T-helper 1 cell (primary cell): ENCODE results near the gene ZBTB17.
"Not testable (repeated sequence)": the region's sequence is repeated elsewhere in the genome, so short reads cannot be mapped to it uniquely, and the experiment has no call there.

Source experiments
- DNase-seq, 5 donors: peaks; one replicate each; pipeline ENCODE4 v3.0.0-alpha.2; 2012 to 2020
- total RNA-seq, 4 donors: gene quantifications; one replicate each; lab custom pipeline; 2026; lab: John Stamatoyannopoulos, UW

The ZBTB17 gene
- 51.0 to 66.3 (median 55.6) reads per million in 4 donors for total RNA-seq

DNA sequence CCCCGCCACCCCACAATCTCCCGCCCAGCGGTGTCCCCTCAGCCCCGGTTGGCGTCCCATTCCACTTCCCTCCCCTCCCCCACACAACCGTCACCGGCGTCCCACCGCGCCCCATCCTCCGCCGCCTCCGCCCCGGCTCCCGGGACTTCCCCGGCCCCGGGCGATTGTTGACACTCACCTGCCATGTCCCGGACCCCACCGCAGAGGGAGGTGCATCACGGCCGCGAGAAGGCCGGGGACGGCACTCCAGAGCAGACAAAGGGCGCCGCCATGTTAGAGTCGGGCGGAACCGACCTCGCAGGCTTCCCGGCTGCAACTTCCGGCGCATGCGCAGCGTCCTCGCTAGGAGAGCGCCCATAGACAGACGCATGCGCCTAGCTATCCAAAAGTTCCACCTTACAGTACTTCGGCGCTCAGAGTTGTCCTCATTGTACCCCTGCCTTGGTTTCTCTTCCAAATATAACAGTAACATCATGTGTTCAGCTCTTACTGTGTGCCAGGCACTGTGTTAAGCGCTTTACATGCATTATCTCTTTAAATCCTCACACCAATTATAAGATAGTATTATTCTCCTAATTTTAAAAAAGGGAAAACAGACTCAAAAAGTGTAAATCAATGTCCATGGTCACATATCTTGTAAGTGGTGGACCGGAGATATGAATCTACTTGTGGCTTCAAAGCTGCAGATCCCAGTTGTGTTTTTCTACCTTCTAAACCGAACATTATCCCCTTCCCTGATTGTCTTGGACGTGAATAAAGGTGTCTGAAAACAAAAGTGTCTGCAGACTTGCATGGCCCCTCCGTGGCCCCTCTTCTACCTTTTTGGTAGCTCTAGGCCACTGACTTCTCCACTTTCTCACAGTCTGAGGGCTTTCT is at the start of gene ZBTB17:
Gene ZBTB17 (minus strand): TSS at position 297 of the 876 bp plus-strand sequence. CDS start 27,606 bp downstream, outside the sequence.
- peak; percentile 91 to 96 (median 94) for DNase-seq

DNA sequence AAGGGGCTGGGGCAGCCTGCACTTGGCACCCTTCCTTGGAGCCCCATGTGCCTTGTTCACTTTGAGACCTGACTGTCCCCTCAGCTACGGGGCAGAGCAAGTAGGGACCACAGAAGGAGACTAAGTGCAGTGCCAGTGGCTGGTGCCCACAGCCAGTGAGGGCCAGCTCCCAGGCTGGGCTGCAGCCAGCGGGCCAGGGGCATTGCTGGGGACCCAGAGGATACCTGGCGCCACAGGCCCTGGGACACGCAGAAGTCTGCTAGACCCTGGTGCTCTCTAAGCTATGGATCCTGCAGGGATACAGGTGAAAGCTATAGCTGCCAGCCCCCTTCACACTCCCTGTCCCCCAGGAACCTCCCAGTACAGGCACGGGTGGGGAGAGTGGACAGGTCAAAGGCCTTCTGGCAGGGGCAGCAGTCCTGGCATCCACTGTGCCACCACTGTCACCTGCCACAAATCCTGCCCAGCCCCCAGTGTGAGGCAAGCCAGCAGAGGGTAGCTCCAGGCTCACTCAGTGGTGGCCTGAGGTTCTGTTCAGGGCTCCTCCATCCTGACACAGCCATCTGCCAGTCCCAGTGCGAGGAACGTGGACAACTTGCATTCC is 47.3 kb upstream of the ZBTB17 start:
- no peak for DNase-seq

DNA sequence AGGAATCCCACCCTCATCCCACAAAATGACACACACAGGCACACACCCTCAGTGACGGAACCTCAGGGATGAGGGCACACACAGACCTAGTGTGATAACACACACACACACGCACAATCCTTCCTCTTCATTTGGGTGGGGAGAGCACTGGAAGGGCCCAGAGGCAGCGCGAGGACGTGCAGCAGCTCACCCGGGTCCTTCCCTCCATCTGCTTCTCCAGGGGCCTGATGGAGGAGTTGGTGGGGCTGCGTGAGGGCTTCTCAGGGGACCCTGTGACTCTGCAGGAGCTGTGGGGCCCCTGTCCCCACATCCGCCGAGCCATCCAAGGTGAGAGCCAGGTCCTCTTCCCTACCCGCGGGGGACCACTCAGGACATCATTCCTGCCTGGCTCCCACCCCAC is 46.5 kb upstream of the ZBTB17 start:
- DNase-seq, result no peak

DNA sequence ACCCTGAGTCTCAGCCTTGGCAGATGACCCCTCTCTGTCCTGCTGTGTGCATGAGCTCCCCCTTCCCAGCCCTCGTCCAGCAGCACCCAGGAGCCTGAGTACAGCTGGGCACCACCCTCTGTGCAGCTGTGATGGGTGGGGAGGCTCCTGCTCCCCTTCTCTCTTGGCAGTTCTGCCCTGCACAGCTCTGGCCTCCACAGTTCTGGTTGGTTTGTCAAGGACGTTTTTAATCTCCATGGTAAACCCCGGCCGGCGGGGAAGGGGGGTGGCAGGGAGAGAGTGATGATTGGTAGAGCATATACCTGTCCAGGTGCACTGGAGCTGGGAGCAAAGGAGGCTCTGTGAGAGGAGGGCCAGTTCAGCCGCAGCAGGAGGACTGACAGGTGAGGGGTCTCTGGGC is 45.8 kb upstream of the ZBTB17 start, which contains the start of gene CLCNKA:
Gene CLCNKA (plus strand): TSS at position 356 of the 400 bp plus-strand sequence. CDS start 584 bp downstream, outside the sequence.
- DNase-seq, result no peak

DNA sequence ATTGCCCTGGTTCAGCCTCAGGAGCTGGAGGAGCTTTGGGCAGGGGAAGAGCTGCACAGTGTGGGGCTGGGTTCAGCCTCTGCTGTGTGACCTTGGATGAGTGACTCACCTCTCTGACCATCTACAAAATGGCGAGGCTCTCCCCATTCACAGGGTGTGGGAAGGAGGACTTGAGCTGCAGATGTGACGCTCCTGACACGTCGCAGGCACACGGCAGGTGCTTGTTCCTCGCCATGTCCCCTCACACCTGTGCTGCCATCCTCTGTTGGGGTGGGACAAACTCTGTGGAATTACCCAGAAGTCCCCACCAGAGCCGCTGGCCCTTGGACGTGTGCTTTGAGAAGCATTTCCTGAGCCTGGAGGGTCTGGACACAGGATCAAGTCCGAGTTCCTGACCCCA is 45.0 kb upstream of the ZBTB17 start:
- DNase-seq, result not testable (repeated sequence)

DNA sequence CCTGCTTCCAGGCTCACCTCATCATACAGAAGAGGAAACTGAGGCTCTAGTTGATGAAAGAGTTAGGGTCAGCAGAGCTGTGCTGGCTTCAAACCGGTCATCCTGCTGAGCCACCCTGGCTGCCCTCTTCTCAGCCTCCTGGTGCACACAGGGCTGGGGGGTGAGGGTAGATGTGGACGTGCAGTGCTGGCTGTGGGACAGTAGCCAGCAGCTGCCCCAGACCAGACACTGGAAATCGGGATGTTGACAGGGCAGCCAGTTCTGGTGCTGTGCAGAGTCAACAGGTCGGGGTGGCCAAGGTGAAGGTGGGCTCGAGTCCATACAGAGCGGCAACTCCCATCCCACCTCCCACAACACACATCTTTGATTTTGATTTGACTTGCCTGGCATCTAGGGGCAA is 44.4 kb upstream of the ZBTB17 start:
- DNase-seq, result no peak

DNA sequence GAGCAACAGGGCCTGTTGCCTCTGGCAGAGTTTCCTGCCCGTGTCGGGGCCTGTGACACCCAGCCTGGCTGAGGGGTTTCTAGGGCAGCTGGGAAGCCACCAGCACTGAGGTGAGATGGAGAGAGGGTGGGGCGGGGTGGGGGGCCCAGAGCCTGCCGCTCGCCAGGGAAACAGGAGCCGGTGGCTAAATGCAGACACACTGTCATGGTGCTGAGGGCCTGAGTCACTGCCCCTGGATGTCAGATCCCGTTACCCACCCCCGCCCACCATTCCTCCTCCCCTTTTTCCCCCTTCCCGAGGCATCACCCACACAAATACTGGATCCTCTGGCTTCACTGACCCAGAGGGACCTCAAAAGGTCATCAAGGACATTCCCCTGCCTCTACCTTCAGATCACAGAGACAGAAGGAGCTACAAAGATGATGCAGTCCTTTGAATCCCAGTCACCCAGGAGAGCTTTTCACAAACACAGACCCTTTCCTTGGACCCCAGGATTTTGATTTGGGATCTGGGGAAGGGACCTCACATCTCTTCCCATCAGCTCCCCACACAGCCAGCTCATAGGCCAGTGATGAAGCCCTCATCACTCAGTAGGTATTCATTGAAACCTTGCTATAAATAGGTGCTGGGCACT is 43.9 kb upstream of the ZBTB17 start:
- DNase-seq, result no peak

DNA sequence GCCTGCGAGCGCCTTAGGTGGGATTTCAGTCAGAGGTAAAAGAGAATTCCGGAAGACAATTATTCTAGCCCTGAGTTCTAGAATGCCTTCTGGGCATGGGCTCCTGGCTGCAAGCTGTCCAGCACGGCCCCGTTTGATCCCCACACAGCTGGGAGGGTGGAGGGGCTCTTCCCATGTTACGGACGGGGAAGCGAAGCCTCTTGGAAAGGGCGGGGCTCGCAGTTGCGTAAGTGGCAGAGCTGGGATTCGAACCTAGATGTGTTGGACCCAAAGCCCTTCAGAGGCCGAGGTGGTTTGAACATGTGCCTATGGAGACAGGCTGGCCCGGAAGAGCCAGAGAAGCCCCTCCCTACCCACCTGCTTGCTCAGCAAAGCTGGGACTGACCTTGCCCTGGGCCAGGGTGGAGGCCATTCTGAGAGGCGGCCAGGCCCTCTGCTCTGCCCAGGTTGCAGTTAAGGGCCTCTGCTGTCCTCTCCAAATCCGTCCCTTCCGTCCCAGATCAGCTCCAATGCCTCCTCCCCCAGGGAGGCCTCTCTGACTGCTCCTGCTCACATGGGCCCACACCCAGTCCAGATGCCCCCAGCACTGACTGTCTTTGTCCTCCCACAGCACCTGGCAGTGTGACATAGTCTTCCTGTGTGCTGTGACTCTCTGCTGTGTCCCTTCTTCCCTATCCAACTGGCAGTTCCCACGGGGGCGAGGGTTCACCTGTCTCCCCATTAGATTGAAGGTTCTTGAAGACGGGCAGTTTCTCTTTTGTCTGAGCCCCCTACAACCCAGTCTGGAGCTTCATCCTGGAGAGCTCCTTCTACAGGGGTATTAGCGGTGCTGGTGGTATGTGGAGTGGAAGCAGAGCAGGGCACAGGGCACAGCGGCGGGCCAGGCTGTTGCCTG is 43.1 kb upstream of the ZBTB17 start:
- no peak for DNase-seq

DNA sequence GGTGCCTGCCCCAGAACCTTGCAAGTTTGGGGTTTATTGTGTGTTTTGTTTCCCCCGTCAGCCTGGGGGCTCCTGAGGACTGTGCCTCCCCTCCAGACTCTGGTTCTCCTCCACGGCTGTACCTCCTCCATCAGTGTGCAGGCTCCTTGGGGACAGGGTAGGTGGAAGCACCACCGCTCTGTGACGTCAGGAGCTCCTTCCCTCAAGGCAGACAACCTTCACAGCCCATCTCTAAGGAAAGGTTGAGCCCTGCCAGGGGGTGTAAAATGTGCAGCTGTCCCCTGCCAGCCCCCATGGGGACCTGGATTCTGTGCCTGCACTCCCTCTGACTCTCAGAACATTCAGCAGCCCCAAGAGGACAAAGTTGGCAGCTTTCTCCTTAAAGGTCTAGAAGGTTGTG is 42.4 kb upstream of the ZBTB17 start:
- DNase-seq, result no peak

DNA sequence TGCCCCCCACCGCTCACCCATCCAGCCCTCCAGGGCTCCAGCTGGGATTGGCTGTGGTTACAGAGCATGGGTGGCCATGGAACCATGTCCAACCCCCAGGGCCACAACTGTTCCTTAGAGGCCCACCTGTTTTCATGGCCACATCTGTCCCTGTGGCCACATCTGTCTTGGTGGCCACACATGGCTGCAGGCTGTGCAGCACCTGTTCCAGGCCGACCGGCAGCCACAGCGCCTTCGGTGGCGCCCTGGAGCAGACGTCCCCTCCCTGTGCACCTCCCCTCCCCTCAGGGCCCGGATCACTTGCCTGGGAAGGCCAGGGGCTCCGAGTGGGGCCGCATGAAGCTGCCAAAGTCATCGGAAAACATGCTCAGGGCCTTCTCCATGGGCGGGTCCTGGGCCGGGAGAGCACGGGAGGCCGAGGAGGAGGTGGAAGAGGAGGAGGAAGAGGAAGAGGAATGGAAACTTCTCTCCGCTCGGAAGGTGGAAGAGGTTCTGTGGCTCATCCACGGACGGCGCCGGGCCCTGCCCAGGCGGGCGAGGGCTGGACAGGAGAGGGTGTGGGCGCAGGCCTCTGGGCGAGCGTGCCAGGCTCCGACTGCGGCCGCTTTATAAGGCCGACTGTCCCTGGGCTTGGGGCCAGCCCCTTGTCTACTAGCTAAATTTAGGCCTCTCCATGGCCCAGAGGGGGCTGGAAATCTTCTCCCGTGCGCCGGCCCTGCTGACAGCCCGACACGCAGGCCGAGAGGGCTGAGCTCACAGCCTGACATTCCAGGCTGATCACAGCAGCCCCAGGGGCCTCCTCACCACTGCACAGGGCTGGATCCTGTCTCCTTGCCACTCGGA is 41.8 kb upstream of the ZBTB17 start, which contains the start of gene HSPB7:
Gene HSPB7 (minus strand): TSS at position 583 of the 843 bp plus-strand sequence. CDS start 80 bp downstream, at position 503.
- no peak for DNase-seq

DNA sequence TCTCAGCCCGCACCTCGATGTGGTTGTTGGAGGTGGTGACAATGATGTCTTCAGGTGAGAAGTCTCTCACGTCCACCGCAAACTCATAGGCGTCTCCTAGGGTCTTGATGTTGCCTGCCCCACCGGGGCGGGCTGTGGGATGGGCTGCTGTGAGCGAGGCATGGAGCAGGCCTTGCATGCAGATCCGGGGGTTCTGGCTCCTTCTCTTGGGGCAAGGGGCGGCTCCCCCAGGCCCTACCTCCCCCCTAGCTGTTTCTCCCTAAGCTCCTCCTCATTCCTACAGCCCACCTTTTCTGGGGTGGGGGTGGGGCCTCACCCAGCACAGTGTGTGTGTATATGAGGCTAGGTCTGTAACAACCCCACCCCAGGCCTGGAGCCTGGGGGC is 41.2 kb upstream of the ZBTB17 start:
- no peak for DNase-seq

DNA sequence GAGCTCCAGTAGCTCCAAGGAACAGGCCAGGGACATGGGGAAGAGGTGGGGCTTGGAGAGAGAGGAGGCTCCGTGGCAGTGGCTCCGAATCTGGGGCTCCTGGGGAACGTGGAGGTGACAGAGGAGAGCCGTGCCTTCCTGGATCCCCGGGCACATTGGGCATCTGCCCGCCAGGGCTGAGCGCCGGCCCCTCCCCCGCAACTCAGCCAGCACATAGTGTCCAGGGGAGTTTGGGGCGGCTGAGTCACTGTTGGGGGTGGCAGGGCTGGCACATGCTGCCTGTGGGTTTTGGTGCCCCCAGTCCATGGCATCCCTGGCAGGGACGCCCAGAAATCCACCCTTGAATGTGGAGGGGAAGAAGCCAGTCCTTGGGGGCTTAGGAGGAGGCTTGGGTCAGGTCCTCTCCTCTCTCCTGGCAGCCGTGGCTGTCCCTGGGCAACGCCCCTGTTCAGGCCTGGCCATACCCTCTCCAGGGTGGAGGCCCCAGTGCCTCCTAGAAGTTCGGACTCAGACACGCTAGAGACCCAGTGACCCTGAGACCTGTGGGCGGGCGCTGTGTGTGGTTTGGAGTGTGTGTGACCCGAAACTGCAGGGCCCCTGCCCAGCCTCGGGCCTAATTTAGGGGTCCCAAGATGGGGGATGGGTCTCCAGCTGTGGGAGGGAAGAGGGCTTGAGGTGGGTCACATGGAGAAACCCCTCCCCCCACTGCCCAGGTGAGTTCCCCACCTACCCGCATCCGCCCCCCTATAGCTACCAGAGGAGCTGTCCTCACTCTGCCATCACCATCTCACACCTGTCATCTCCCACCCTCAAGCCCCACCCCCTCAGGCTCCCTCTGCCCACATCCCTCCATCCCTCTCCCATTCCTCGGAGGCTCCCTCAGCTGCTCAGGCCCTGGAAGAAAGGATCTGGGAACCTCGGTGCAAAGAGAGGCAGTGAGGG is 40.3 kb upstream of the ZBTB17 start:
- DNase-seq, result no peak

DNA sequence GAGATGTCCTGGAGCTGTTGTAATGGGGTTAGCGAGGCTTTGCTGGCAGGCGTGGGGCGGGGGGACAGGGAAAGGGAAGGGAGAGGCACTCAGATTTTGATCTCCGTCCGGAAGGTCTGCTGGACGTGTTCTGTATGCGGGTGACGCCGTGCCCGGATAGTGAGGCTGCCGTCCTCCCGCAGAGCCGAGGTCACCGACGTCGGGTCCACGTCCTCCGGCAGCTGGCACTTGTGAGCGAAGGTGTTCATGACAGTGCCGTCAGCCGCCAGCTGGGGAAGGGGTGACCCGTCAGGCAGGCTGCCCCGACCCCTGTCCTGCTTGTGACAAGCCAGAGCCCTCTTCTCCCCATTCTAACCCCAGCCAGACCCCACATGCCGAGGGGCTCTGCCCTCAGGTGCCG is 39.6 kb upstream of the ZBTB17 start:
- no peak for DNase-seq

DNA sequence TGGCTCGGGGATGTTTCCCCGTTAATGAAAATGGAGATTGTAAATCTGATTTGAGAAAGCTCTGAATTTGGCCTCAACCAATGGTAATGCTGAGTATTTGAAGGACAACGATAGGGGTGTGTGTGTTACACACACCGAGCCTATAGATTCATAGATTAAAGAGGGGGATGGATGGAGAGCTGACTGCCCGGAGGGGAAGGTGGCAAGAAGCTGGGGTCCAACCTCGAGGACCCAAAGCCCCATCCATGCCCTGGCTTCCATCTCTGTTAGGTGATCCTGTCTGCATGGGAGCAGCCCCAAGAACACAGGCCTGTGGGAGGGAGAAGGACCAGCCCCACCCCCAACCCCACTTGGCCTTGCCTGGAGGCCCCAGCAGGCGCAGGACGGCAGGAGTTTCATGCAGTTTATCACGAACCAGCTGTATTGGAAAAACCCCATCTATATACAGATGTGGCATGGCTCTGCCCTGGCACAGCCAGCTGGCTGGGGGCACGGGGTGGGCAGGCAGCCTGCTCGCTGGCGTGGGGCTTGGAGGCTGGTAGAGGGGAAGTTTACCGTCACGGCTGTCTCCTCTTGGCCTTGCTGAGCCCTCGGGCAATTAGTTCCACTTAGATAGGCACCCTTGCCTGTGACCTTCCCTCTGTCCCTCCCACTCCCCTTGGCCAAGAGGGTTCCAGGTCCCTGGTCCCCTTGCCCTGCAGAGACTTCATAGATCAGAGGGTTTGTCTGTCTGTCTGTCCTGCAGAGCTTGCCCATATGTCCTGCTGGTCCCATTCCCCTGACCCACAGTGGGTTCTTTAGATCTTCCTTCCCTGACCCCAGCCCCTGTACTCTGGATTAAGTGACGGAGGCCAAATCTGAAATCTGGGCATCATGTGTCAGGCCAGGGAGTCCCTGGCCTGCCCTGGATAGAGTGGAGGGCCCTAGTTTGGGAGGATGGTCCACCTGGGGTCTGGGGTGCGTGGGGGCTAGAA is 38.9 kb upstream of the ZBTB17 start:
- DNase-seq, result no peak

DNA sequence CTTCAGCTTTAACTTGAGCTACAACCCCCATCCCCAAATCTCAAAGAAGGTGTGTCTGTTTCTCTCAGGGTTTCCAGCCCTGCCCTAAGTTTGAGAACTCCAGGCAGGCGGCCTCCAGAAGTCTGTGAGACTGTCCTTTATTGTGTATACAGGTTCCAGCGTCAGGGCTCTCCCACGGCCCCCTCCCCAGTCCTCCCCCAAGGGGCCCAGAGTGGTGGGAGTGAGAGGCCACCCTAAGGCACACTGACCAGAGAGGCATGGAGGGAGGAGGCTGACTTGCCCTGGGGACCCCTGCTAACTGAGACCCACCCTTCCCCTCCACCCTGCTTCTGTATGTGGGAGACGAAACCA is 38.0 kb upstream of the ZBTB17 start:
- DNase-seq, result no peak

DNA sequence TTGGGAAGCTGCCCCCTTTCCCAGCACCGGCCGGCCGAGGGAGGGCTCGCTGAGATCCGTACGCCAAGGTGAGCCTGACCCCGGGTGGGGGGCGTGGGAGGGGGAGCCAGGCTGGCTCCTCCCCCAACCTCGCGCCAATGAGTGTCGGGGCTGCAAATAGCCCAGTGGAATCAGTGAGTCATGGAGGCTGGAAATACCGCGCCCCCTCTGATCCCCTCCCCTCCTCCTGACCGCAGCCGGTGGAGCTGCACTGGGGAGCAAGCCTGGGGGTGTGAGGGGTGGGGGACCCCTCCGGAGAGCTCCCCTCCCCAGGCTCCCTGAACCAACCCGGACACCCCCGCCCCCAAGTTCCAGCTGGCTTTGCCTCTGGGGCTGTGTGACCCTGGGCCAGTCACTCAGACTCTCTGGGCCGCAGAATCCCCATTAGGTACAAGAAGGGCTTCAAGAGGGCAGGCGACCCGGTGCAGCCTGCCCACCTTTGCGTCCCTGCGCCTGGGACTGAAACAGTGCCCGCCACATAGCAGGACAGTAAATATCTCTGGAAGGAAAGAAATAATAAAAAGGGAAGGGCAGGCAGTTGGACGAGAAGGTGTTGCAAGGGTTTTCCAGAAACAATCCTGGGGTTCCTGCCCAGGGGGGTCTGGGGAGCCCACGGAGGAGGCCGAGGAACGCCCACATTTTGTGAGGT is 37.5 kb upstream of the ZBTB17 start:
- peak in 2 of 5 donors; percentile 10 to 24 for DNase-seq

DNA sequence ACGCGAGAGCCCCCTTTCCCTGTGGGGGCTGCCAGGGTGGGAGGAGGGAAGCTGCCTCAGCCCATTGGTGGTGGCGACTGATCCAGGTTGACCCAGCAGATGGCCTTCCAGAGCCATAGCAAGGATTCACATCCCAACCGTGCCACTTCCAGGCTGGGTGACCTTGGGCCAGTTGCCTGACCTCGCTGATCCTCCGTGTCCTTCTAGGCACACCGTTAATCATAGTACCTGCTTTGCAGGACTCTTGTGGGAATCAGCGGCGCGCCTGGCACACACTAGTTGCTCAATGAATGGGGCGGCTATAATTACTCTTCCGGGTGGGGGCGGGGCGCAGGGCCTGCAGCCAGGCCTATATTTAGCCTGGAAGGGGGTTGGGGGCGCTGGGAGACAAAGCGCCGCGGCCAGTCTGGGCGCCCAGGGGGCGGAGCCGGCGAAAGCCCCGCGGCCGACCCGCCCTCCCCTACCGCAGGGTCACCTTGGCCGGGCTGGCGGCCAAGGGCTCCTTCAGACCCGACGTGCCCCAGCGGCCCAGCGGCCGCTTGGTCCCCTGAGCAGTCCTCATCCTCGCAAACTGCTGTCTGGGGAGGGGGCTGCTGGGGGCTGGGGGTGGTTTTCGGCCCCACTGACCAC is 36.8 kb upstream of the ZBTB17 start:
- DNase-seq, result peak in 3 of 5 donors; percentile 19 to 27 (median 22)
